NCI-H1105 (cell line): Measurements from ENCODE around the gene TRIB2.

ENCODE experiments used
- DNase-seq: peaks from one replicate; lab custom pipeline; 2025; lab: John Stamatoyannopoulos, UW

Gene TRIB2

DNA sequence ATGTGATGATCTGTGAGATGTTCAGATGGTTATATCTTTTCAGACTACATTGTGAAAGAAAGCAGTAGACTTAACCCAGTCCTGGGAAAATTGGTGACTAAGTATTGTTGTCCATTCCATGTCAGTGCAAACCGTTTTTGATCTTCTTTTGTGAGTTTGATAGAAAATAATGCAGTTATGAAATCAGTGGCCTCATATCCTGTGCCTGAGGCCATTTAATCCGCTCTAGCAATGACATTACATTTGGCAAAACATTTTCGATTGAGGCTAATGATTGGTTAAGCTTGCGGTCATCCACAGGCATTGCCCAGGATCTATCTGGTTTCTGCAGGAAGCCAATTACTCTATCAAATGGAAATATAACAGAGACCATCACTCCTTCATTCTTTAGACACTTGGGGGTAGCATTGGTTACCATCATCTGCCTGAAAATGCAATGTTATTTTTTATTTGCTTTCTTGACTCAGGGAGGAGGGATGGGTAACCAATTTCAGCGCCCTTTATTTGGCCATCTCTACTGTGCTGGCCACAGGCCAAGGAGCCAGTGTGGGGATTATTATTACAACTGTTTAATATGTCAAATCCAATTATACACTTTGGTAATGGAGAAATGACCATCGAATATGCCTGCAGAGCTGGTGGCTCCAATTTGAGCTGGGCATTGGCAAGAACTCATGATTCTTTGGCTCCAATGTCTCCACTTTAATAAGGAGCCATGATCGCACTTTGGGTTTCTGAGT, 33.6 kb downstream of the TRIB2 start:
- no peak for DNase-seq

DNA sequence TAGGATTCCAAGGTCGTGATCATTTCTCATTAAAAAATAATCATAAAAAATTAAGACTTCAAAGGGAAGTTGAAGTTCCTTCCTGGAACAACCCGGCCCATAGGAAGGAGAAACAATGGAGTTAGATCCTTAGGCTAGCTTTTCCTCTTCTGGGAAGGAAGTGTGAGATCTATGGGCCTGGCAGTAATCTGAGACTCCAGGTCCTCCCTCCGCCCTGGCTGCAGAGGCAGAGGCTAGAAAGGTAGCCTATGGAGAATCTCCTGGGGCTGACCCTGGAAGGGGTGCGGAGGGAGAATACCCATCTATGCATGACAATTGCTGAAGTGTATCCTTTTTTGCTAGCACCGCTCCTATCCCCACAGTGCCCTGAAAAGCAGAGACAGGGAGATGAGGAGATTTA, 37.9 kb downstream of the TRIB2 start:
- no peak for DNase-seq

DNA sequence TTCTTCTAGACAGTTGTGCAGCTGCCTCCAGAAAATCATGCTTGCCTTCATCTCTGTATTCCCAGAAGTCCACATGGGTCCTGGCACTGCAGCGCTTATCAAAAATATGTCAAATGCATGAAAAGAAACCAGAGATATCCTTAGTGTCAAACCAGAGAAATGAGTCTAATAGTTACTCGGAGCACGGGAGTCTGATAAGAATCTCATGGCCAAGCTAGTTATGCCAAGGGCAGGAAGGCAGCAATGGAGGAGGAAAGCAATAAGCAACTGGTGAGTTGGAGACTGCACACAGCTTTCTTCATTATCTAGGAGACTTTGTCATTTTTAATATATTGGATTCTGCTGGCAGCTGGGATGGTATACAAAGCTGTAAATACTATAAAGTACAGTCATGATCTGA, 38.6 kb downstream of the TRIB2 start:
- no peak for DNase-seq

DNA sequence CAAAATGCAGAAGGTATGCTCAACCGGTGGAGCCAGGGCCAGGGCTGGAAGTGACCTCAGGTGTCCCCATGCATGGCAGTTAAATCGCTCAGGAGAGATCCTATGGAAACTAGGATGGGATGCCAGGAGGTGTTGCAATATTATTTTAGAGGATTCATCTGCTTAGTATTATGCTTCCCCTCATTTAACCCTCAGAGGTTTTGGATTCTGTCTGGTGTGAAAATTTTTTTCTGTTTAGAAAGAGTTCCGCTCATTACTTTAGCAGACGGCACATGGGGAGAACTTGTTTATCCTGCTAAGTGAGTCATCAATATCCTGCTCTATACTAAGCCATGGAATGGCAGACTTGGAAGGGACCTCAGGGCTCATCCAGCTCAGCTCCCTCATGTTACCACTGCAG, 42.5 kb downstream of the TRIB2 start:
- no peak for DNase-seq

DNA sequence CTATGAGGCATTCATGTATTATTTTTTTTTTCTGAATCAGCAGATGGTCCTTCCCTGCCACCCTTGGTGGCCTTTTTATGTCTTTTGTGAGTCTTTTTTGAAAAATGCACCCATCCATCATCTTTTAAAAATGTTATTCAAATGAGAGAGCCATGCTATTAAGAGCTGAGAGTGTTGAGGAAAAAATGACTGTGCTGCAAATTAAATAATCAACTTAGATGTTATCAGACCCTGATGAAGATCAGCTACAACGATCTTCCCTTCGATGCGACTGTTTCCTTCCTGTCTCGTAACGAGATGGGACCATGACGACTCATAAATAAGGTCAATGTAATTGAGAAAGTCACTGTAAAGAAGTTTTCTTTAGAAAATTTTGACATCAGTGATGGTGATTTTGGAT, 44.4 kb downstream of the TRIB2 start:
- no peak for DNase-seq

DNA sequence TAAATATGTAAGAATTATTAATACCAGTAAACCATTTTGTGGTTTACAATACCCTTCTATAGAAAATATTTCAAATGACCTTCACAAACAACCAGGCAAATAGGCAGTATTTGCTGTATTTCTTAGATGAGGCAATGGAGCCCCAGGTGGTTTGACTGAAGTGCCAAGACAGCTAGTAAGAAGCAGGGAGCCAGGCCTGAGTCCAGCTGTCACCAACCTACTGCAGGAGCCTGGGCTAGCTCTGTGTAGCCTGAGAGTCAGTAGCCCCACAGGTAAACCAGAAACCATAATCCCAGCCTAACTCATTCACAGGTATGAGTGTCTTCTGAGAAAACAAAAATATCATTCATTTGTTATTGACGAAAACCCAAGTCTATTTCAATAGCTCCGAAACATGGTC, 45.6 kb downstream of the TRIB2 start:
- no peak for DNase-seq

DNA sequence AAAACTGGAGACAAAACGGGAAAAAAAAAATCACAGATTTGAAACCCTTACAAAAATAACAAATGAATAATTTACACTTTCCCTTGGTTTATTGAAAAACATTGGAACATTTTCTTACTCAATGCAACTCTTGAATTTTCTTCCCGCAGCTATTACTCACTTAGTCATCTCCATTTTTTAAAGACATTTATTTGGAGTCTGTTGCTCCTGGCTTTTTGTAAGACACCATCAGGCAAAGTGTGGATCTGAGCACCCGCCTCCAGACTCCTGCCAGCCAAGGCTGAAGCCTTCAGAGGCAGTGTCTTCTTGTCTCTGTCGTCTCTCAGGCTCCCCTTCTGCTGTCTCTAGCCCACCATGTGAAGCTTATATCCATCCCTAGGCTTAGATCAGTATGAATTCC, 46.2 kb downstream of the TRIB2 start:
- DNase-seq = no peak

DNA sequence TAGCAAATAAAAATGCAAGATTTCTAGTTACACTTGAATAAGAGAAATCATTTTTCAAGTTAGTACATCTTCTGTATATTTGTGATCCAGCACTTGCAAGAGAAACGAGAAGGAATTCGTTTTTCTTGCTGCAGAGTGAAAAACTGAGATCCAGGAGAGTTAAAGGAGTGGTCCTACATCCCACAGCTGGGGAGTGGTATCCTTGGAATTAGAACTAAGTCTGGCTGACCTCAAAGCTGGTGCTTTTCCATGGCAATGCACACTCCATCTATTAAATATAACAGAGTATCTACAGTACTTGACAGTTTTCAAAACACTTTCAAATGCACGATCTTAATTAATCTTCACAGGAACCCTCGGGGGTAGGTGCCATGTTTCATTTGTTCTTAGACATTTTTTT, 46.8 kb downstream of the TRIB2 start:
- DNase-seq = no peak

DNA sequence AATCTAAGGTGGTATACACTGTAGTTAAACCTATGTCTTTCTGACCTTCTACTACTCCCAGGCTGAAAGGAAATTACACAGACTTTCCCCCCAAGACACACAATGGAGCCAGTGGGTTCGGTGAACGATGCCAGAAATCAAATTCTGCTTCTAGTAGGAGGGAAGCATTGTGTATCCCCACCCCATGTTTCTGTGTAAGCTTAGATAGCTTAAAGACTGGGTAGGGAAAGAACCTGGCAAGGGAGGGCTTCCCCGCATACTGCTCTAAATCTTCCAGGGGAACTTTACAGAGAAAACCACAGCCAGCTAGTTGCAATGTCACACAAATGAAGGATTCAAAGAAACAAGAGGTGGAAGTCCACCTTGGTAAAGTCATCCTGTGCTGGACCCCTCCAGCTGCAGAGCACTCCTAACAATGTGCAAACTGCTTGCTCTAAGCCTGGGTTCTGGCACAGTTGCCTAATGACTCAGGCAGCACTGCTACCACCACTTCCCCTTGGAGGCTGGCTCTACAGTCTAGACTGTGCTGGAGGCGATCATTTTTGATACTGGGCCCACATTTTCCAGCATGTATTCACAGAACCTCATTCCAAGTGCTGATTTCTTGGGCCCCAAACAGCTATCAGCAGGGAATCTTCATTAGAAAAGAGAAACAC, 47.5 kb downstream of the TRIB2 start:
- no peak for DNase-seq

DNA sequence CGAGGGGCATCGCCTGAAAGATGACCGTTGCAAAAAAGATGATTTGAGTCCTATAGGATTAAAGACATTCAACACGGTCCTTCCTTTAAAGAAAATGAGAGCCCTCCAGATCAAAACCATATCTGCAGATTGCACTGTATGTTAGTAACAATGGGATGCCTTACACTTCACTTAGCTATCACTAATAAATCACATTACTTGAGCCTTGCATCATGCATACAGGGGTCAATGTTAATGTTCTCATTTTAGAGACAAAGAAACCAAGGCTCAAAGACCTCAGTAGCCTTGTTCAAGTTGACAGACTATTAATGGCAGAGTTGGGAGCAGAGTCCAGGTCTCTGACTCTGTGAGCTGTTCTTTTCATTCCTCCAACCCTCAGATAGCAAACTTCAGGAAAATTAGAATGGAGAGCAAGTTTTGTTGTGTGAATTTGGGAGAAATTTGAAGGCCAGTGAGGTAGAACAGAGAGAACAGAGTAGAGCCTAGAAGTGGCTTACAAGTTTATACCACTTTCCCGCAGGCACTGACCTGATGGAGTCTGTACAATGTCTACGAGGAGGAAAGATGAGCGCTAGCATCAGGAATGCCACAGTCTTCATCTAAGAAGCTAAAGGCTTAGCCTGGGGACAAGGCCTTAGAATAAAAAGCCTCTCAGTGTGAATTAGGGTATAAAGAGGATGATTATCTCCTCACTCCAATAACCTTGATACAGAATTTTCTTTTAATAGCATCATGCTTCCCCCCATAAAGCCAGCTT, 48.3 kb downstream of the TRIB2 start:
- DNase-seq = no peak

DNA sequence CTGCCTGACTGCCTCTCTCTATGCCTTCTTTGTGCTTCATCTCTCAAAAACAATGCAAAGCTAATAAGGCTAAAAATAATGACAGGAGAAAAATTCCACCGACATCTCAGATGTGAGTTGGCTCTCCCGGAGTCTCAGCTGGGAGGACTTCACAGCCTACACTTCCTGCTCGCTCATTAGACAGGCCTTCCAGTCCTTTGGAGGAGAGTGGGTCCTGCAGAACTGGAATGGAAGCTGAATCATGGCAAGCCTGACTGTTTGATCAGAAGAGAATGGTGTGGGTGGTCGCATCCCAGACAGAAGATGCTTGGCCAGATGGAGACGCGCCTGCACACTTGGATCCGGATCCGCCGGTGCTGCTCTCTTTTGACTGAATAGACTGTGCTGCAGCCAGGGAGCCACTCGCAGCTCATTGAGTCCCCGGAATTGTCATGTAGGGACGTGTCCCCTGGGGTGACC, 49.7 kb downstream of the TRIB2 start:
- DNase-seq = no peak

DNA sequence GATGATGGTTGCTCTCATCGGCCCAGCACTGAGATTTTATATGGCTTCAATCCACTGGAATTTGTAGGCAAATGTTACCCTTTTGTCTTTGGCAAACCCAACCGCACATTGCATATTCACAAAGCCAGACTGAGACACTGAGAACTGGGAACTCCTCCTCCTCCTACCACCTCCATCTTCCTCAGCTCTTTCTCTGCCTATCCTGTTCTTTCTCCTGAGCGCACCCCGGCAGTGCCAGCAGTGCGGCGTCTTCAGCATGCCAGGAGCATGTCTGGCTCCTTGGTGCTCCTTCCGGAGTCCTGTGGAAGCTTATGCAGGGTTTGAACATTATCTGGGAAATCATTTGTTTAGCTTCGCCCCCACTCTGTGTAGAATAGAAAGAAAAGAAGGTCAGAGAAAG, 50.8 kb downstream of the TRIB2 start:
- no peak for DNase-seq

DNA sequence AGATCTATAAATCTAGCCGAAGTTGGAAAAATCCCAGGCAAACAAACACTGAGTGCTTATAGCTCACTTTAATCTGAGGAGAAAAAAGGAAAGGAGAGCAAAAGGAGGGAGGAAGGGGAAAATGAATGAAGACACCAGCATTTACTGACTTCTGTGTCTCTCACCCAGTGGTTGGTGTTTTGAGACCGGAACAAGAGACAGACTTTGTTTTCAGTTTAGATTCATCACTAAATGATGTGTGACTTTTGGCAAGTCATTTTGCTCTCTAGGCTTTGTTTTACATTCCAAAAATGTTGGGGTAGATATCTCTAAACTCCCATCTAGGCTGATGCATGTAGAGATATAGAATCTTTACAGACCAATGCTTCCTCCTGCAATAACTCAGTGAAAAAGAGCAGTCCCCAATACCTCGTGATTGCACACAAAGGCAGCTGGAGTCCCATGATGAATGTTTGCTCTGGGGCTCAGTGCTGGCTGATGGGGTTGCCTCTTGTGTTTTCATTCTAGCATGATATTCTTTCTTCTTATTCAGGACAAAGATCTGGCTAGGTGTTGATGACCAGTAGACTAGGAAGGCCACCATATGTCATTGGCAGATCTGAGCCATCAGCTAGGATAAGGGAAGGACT, 51.4 kb downstream of the TRIB2 start:
- no peak for DNase-seq

DNA sequence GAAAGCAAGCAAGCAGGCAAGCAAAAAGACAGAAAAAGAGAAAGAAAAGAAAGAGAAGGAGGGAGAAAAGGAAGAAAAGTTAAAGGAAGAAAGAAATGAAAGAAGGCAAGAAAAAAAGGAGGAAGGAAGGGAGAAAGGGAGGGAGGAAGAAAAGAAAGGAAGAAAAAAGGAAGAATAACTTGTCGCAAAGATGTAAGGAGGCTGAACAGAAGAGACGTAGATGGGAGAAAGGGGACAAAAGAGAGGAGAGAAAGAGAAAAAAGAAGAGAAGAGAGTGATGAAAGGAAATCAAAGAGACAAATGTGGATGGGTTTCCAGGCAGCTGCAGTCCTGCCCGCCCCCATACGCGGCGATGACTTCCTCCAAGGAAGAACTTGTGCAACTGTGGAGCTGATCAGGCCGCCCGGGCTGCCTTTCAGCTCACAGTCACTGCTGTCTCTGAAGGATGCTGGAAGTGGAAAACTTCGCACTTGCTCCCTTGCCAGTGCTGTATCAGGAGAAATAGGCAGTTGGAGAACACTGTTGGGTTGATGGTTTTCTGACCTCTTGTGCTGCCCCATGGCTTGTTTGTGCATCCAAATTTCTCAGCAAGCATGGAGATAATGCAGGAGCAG, 52.9 kb downstream of the TRIB2 start:
- no peak for DNase-seq

DNA sequence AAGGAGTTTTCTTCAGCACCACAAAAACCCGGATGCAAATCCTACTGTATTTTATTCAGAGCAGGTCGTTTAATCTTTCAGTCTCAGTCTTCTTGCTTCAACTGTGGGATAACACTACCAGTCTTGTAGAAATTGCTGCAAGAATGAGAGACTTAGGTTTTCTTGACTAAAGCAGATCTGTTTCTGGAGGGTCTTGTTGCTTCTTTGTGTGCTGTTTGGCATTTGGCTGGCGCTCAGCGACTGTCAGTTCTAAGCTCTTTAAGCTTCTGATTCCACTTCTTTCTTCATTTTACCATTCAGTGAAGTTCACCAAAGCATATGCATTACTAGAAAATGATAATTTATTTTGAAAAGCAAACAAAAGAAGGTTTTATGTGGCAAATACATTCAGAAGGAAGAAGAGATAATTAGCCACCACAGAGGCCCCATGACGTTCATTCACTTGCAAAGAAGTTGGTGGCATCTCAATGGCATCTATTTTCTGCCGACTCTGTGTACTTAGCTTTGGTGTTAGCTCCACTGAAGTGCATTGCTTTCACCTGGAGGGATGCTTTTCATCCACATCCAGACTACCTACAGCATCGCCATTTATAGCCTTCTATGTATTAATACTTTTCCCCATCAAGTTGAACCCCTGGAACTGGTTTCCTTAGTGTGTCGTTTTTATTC, 53.7 kb downstream of the TRIB2 start:
- DNase-seq = no peak

DNA sequence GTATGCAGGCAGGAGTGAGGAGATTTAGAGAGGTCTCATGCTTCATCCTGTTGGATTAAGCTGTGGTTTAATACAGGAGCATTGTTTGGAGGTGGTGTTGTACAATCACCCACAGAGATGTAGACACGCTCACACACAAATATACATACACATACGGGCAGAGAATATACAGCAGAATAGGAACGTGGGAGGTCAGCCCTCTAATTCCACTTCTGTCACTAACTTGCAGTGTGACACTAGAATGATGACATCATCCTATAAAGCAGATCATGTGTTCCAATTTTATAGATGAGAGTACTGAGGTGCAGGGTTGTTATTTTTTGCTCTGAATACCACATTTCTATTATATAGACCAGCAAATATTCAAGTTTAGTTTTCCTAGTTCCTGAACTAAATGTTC, 54.4 kb downstream of the TRIB2 start:
- no peak for DNase-seq

DNA sequence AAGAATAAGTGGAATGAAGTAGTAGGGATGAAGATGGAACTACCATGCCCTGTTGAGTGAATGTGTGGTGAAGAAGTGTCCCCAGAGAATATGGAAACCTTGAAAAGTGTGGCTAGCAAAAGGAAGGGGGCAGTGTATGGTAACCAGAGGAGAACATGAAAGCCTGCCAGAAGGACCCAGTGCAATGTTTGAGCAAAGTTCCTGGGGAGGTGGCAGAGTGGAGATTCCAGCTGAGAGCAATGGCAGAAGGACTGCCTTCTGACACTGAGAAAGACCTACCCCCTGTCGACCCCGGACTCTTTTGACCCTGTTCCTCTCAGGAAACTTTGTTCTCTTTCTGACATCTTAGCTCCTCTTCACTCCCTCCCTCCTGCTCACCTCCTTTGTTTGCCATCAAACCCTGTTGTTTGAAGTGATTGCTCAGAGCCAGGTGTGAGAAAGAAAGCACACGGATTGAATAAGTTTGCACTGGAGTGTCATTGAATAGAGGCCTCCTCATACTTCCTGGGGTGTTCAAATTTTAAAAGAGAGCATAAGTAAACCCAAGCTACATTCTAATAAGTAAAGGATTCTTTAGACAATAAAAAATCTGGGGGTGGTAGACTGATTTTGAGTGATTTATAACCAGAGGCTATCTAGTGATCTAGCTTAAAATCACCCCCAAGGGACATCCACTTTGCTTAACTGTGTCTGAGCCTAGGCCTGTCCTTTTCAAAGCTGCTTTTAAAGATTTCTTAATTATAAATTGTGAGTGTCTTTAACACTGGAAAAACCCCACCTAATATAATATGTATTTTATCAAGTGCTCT, 57.1 kb downstream of the TRIB2 start:
- no peak for DNase-seq

DNA sequence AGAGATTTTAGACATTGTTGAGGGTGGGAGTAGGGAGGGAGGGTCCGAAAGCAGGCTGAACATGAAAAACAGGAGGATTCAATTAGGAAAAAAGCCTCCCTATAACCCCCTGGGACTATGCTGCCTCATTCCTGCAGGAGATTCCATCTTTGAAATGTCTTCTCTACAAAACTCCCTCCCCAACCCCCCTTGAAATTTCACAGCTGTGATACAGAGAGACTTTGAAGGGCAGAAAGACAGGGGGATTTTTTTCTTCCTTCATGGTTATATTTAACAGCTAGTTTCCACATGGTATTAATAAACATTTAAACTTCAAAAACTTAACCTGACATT, 57.6 kb downstream of the TRIB2 start:
- no peak for DNase-seq

DNA sequence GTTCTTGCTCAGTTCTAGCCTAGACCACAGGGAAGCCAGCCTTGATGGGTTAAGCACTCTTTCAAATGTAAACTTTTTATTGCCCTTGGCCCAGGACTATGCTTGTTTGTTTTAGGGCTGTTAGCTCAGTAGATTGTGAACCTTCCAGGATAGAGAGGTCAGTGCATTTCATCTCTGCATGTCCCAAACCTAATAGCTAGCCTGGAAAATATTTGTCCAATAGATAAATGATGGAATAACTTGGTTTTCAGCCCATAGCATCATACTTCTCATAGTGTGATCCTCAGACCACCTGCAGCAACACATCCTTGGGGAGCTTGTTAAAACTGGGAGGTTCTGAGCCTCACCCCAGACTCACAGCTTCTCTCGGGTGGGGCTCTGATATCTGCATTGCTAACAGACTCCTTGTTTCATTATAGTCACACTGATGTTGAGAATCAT, 59.8 kb downstream of the TRIB2 start:
- DNase-seq = no peak

DNA sequence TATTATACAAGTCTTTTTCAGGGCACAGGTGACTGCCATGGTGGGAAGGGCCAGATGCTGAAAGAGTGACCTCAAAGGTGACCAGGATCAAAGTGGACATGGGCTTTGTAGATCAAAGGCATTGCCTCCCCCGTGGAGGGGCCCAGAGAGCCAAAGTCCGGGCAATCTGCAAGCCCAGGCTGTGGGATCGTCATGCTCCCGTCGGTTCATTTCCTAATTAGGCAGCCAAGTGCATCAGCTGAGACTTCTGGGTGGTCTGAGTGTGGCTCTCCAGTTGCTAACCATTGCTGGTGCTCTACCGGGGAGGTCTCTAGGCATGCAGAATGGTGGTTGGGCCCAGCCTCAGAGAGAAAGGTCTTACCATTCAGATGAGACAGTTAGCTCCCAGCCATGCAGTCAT, 61.6 kb downstream of the TRIB2 start:
- no peak for DNase-seq
